ENCODE data around the gene PPP4R3B.

PPP4R3B gene
- 212 to 245 reads per million in 2 experiments for total RNA-seq

GRCh38 chr2:55617175-55618024, at the start of gene PPP4R3B:
TSS of gene PPP4R3B (minus strand) at chr2:55617622. CDS start at chr2:55617285, 337 bp downstream.
- peak; percentile 99 for DNase-seq (ENCODE audit: low read depth)

- no peak for DNase-seq (ENCODE audit: low read depth)
These were observed 35.8 kb upstream of the PPP4R3B start for GRCh38 chr2:55653255-55653654.

- no peak for DNase-seq (ENCODE audit: low read depth)
These were observed 31.8 kb upstream of the PPP4R3B start for GRCh38 chr2:55649211-55649610.

- no peak for DNase-seq (ENCODE audit: low read depth)
These were observed 19.4 kb upstream of the PPP4R3B start for GRCh38 chr2:55636831-55637230.

GRCh38 chr2:55628931-55629330, 11.5 kb upstream of the PPP4R3B start:
- no peak for DNase-seq (ENCODE audit: low read depth)

GRCh38 chr2:55627915-55628314, 10.5 kb upstream of the PPP4R3B start:
- no peak for DNase-seq (ENCODE audit: low read depth)

GRCh38 chr2:55621802-55622201, 4.4 kb upstream of the PPP4R3B start:
- no peak for DNase-seq (ENCODE audit: low read depth)

GRCh38 chr2:55620123-55620779, 2.8 kb upstream of the PPP4R3B start:
- DNase-seq (ENCODE audit: low read depth) = no peak

GRCh38 chr2:55618275-55619055, 1.0 kb upstream of the PPP4R3B start:
- DNase-seq (ENCODE audit: low read depth) = peak; percentile 38

GRCh38 chr2:55618025-55618274, 528 bp upstream of the PPP4R3B start:
- DNase-seq (ENCODE audit: low read depth) = no peak

GRCh38 chr2:55616551-55617174, 759 bp downstream of the PPP4R3B start:
- peak; percentile 38 for DNase-seq (ENCODE audit: low read depth)

- DNase-seq (ENCODE audit: low read depth) = no peak
These were observed 5.4 kb downstream of the PPP4R3B start for GRCh38 chr2:55611997-55612396.

GRCh38 chr2:55610954-55611743, 6.3 kb downstream of the PPP4R3B start:
- DNase-seq (ENCODE audit: low read depth) = no peak

- DNase-seq (ENCODE audit: low read depth) = no peak
These were observed 7.4 kb downstream of the PPP4R3B start for GRCh38 chr2:55609938-55610578.

GRCh38 chr2:55609193-55609794, 8.1 kb downstream of the PPP4R3B start:
- no peak for DNase-seq (ENCODE audit: low read depth)

- no peak for DNase-seq (ENCODE audit: low read depth)
These were observed 9.7 kb downstream of the PPP4R3B start for GRCh38 chr2:55607717-55608116.

GRCh38 chr2:55604027-55604565, 13.3 kb downstream of the PPP4R3B start:
- DNase-seq (ENCODE audit: low read depth) = no peak

GRCh38 chr2:55601849-55602248, 15.6 kb downstream of the PPP4R3B start:
- no peak for DNase-seq (ENCODE audit: low read depth)

GRCh38 chr2:55598056-55598795, 19.2 kb downstream of the PPP4R3B start:
- no peak for DNase-seq (ENCODE audit: low read depth)

Measured in T follicular helper cell (primary cell).